Ovary (tissue), 3 donors: Measurements from ENCODE around the gene ZBTB9.
"Not testable (repeated sequence)": the region's sequence is repeated elsewhere in the genome, so short reads cannot be mapped to it uniquely, and the experiment has no call there.

Source experiments
- POLR2A ChIP-seq: fragments of 450-650 bp; IDR thresholded peaks from one replicate; pipeline ENCODE4 v1.6.1; 2017; ENCODE audit warnings: antibody characterized with exemption, mild to moderate bottlenecking, moderate library complexity
- TF ChIP-seq, protein P1 (sequence below), 3 donors: fragments of 450-650 bp in 2 of 3; fragments of 200-600 bp in 1 of 3; IDR thresholded peaks; one replicate each; pipeline versions ENCODE4 v1.5.1 to v1.8.0; 2016 to 2022; ENCODE audit warnings: antibody characterized with exemption in 3 of 3, mild to moderate bottlenecking in 1 of 3
- donor health status: DM: no; HTN: no; CAD: no.

DNA sequence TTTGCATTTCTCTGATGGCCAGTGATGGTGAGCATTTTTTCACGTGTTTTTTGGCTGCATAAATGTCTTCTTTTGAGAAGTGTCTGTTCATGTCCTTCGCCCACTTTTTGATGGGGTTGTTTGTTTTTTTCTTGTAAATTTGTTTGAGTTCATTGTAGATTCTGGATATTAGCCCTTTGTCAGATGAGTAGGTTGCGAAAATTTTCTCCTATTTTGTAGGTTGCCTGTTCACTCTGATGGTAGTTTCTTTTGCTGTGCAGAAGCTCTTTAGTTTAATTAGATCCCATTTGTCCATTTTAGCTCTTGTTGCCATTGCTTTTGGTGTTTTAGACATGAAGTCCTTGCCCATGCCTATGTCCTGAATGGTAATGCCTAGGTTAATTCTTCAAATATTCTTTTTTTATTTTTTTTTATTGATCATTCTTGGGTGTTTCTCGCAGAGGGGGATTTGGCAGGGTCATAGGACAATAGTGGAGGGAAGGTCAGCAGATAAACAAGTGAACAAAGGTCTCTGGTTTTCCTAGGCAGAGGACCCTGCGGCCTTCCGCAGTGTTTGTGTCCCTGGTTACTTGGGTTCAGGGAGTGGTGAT, 30.4 kb downstream of the ZBTB9 start:
- TF ChIP-seq, protein P1, sequence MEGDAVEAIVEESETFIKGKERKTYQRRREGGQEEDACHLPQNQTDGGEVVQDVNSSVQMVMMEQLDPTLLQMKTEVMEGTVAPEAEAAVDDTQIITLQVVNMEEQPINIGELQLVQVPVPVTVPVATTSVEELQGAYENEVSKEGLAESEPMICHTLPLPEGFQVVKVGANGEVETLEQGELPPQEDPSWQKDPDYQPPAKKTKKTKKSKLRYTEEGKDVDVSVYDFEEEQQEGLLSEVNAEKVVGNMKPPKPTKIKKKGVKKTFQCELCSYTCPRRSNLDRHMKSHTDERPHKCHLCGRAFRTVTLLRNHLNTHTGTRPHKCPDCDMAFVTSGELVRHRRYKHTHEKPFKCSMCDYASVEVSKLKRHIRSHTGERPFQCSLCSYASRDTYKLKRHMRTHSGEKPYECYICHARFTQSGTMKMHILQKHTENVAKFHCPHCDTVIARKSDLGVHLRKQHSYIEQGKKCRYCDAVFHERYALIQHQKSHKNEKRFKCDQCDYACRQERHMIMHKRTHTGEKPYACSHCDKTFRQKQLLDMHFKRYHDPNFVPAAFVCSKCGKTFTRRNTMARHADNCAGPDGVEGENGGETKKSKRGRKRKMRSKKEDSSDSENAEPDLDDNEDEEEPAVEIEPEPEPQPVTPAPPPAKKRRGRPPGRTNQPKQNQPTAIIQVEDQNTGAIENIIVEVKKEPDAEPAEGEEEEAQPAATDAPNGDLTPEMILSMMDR (IDR thresholded peaks at IDR 0.05), result not testable (repeated sequence)
- TF ChIP-seq POLR2A, result not testable (repeated sequence)
